Type B pancreatic cell (in vitro differentiated cells): ENCODE results near the gene TEF. TPM values are rescaled to one million over a fixed set of nuclear protein-coding genes. Genes with fewer than 3 reads are reported as not detected.
A peak's percentile ranks its signal among the peaks of the same experiment; 100 is the strongest.

Experiments
- DNase-seq: peaks from one replicate; pipeline ENCODE4 v3.0.0; 2021; ENCODE audit warnings: mixed read lengths; ENCODE audit not compliant: unreplicated experiment; ENCODE audit errors: extremely low spot score
- H3K27ac Mint-ChIP-seq: 2 replicates; pipeline ENCODE4 v1.8.0; 2021; ENCODE audit warnings: mild to moderate bottlenecking, mixed read lengths
- H3K27me3 Mint-ChIP-seq: 2 replicates; pipeline ENCODE4 v1.8.0; 2021; ENCODE audit warnings: mixed read lengths
- H3K36me3 Mint-ChIP-seq: 2 replicates; pipeline ENCODE4 v1.8.0; 2021; ENCODE audit warnings: mixed read lengths
- H3K4me1 Mint-ChIP-seq: one replicate; pipeline ENCODE4 v1.8.0; 2021; ENCODE audit warnings: mixed read lengths; ENCODE audit not compliant: unreplicated experiment
- H3K4me3 Mint-ChIP-seq: 2 replicates; pipeline ENCODE4 v1.8.0; 2021; ENCODE audit warnings: mild to moderate bottlenecking, mixed read lengths
- H3K9me3 Mint-ChIP-seq: 2 replicates; pipeline ENCODE4 v1.8.0; 2021; ENCODE audit warnings: mixed read lengths
- total RNA-seq: library from RNA; stranded (reverse); gene quantifications from 2 replicates; pipeline ENCODE4 v1.2.1, GENCODE V29; 2021; ENCODE audit warnings: low replicate concordance
- TF ChIP-seq, protein P1 (sequence below): fragments of 200-600 bp; sonication (generic); conservative IDR thresholded peaks from 2 replicates; pipeline ENCODE4 v1.5.0; 2021; ENCODE audit warnings: antibody characterized with exemption, mild to moderate bottlenecking

Gene TEF
- total RNA-seq, 1 donor from 2014 or later: 10.5 TPM

DNA sequence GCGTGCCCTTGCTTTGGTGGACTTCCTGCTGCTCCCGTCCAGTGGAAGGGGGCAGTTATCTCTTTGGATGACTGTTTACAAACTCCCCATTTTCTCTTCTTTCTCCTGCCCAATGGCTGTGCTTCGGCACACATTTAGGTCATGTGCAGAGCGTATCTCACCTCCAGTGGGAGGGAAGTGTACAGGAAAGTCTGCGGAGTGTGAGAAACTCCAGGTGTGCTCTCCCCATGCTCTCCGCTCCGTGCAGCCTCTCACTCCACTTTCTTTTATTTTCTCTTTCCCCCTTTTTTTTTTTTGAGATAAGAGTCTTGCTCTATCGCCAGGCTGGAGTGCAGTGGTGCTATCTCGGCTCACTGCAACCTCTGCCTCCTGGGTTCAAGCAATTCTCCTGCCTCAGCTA, 11.9 kb upstream of the TEF start:
- peaks cover 9% of the 10 kb centered on the region for H3K4me1 Mint-ChIP-seq
- H3K27ac Mint-ChIP-seq: no peak overlapping the region
- no peaks in the 10 kb centered on the region for H3K27me3 Mint-ChIP-seq
- H3K9me3 Mint-ChIP-seq: no peaks in the 10 kb centered on the region
- H3K4me3 Mint-ChIP-seq: no peak overlapping the region
- TF ChIP-seq, protein P1, sequence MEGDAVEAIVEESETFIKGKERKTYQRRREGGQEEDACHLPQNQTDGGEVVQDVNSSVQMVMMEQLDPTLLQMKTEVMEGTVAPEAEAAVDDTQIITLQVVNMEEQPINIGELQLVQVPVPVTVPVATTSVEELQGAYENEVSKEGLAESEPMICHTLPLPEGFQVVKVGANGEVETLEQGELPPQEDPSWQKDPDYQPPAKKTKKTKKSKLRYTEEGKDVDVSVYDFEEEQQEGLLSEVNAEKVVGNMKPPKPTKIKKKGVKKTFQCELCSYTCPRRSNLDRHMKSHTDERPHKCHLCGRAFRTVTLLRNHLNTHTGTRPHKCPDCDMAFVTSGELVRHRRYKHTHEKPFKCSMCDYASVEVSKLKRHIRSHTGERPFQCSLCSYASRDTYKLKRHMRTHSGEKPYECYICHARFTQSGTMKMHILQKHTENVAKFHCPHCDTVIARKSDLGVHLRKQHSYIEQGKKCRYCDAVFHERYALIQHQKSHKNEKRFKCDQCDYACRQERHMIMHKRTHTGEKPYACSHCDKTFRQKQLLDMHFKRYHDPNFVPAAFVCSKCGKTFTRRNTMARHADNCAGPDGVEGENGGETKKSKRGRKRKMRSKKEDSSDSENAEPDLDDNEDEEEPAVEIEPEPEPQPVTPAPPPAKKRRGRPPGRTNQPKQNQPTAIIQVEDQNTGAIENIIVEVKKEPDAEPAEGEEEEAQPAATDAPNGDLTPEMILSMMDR: no peak
- DNase-seq: no peak
- H3K36me3 Mint-ChIP-seq: no peaks in the 10 kb centered on the region

DNA sequence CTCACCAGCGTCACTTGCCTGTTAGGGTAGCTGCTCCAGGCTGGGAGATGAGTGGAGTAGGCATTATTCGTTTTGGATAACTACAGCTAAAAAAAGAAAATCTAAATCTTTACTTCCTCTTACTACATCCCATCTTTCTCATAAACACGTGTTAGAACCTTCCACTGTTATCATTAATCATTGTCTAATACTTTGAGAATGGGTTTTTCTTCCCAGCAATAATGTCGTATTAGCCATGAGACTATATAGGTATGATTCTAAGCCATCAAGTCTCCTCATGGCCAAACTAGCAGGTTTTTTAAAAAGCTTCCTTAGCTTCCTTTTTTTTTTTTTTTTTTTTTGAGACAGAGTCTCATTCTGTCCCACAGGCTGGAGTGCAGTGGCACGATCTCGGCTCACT, 3.9 kb upstream of the TEF start:
- TF ChIP-seq, protein P1: no peak
- no peak overlapping the region for H3K4me3 Mint-ChIP-seq
- peaks cover 12% of the 10 kb centered on the region for H3K4me1 Mint-ChIP-seq
- H3K9me3 Mint-ChIP-seq: no peaks in the 10 kb centered on the region
- no peak for DNase-seq
- no peaks in the 10 kb centered on the region for H3K27me3 Mint-ChIP-seq
- H3K36me3 Mint-ChIP-seq: no peaks in the 10 kb centered on the region
- no peak overlapping the region for H3K27ac Mint-ChIP-seq

DNA sequence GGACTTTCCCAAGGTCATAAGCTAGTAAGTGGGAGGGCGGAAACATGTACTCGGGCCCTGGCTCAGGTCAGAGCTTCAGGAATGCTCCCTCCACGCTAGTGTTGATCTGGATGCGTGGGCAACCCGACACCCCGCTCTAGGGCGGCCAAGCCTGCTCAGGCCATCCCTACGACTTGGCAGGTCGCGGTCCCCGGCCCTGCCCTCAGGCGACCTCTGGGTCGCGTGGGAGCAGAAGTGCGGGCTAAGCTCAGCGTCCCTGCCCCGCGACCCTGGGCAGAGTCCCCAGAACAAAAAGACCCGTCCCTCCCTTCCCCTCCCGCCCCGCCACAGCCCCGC, 781 bp upstream of the TEF start:
- DNase-seq: no peak
- peak overlapping the region; percentile 93 for H3K4me3 Mint-ChIP-seq
- peak overlapping the region; percentile 96 for H3K27ac Mint-ChIP-seq
- no peaks in the 10 kb centered on the region for H3K27me3 Mint-ChIP-seq
- TF ChIP-seq, protein P1: no peak
- no peaks in the 10 kb centered on the region for H3K9me3 Mint-ChIP-seq
- H3K36me3 Mint-ChIP-seq: no peaks in the 10 kb centered on the region
- peaks cover 14% of the 10 kb centered on the region for H3K4me1 Mint-ChIP-seq

DNA sequence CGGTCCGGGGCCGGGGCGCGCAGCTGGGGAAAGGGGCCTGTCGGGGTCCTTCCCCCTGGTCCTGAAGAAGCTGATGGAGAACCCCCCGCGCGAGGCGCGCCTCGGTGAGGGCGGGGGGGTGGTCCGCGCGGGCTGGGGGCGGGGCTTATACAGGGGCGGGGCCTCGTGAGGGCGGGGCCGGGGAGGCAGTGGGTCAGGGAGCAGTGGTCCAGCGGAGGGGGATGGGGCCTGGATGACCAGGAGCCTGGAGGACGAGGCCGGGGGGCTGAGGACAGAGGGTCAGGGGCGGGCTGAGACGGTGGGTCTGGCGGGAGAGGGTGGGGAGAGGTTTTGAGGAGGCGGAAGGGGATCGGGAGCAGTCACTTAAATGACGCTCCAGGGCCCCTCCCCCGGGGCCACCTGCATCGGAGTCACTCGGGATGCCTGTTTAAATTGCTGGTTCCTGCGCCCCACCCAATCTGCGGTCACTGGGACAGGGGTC, 396 bp downstream of the TEF start:
- no peaks in the 10 kb centered on the region for H3K9me3 Mint-ChIP-seq
- no peak for DNase-seq
- no peaks in the 10 kb centered on the region for H3K27me3 Mint-ChIP-seq
- peak overlapping the region; percentile 93 for H3K4me3 Mint-ChIP-seq
- H3K4me1 Mint-ChIP-seq: peaks cover 14% of the 10 kb centered on the region
- H3K36me3 Mint-ChIP-seq: no peaks in the 10 kb centered on the region
- peak overlapping the region; percentile 96 for H3K27ac Mint-ChIP-seq
- TF ChIP-seq, protein P1: no peak

DNA sequence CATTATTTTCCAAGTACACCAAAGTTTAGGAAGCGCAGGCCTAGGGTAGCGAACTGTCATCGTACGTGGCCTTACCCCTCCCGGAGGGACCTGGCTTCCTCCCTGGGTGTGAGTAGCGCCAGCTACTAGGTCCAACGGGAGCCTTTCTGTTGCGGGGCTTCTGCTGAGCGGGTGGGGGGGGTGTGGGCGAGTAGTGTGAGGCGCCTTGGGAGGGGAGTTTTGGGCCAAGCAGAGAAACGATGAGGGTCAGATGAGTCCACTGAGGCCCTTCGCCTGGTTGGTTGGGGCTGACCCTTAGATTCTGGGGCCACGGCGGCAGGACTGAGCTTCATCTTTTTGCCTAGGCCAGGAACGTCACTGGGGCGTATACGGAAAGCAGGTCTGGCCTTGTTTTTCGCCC, 868 bp downstream of the TEF start:
- peak overlapping the region; percentile 93 for H3K4me3 Mint-ChIP-seq

More for the DNA sequence above, 868 bp downstream of the TEF start:
- Mint-ChIP-seq H3K9me3 (no peaks in the 10 kb centered on the region), H3K36me3 (no peaks in the 10 kb centered on the region), H3K27me3 (no peaks in the 10 kb centered on the region), H3K4me1 (peaks cover 14% of the 10 kb centered on the region), H3K27ac (peak overlapping the region; percentile 64)
- DNase-seq: no peak
- TF ChIP-seq, protein P1: no peak
